ENCODE data around the gene CACNA2D3.

CACNA2D3 gene

GRCh38 chr3:54847361-54847760 is 725.0 kb downstream of the CACNA2D3 start:
- no peak for DNase-seq (ENCODE audit: low read depth in 2 of 2)

GRCh38 chr3:54849360-54849759 is 727.0 kb downstream of the CACNA2D3 start:
- DNase-seq (ENCODE audit: low read depth in 2 of 2) = no peak

DNA sequence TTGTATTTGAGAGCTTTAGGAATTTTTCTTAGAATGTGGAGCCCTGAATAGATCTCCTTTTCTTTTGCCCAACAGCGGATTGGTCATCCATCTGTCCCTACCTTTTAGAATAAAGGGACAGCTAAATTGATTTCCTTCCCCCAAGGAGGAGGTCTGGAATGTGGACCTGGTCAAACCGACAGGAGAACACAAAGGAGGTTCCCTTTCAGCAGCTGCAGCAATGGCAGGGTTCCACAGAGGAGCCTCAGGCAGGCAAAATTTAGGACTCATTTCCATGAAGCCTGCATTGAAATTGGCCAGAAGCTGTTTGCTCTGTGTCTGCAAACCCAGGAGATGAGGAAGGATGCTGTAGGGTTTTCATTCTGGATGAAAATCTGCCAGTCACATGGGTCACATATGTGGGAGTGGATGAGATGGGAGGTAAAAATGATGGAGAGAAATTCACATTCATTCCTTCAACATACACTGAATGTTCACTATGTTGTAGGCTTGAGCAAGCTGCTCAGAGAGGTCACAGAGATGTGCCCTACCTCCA is 728.2 kb downstream of the CACNA2D3 start:
- DNase-seq (ENCODE audit: low read depth in 2 of 2) = no peak

DNA sequence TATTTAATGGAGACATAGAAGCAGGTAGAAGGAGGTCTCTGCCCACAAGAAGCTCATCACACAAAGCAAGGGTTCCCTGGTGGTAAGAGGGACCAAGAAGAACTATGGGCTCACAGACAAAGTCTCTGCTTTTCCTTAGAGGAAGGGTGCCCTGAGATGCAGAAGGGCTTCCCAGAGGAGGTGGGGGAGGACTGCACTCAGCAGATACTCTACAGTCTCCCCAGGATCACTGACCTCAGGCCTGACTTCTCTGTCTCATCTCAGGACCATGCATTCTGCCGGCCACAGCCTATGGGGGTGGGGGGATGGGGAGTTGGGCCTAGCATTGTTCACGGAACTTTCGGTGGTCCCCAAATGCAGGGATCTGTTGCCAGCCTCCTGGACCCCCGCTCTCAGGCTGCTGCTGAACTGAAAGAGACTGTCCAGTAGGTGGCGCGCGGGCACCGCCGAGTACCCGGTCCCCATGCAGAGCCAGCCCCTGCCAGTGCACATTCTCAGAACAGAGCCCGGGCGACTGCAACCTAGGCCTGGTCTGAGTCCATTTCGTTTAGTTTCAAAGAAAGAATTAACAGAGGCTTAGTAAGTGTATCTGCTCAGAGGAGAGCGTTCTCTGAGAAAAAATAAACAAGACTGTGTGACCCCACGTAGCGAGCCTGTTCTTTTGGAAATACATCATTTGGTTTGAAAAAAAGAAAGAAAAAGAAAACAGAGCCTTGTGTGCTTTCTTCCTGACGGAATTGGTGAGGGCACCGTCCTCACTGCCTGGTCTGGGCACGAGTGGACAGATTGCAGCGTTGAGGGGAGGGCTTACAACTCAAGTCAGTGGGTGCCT is 731.4 kb downstream of the CACNA2D3 start:
- no peak for DNase-seq (ENCODE audit: low read depth in 2 of 2)

DNA sequence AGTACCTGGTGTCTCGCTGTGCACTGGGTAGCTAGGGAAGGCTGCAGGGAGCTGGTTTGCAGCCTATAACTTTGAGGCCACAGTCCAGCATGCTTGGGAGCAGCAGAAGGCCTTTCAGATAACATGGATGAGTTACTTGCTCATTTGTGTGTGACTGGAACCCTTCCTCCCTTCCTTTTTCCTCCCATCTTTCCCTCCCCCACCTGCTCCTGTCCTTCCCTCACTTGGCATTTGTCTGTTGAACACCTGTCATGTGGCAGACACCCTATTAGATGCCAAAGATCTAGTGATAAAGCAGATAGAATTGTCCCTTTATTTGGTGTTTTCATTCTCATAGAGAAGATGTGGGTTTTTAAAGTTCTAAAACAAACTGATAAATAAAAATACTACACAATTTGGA is 733.9 kb downstream of the CACNA2D3 start:
- DNase-seq (ENCODE audit: low read depth in 2 of 2) = no peak

GRCh38 chr3:54857343-54857742 is 735.0 kb downstream of the CACNA2D3 start:
- DNase-seq (ENCODE audit: low read depth in 2 of 2) = no peak

DNA sequence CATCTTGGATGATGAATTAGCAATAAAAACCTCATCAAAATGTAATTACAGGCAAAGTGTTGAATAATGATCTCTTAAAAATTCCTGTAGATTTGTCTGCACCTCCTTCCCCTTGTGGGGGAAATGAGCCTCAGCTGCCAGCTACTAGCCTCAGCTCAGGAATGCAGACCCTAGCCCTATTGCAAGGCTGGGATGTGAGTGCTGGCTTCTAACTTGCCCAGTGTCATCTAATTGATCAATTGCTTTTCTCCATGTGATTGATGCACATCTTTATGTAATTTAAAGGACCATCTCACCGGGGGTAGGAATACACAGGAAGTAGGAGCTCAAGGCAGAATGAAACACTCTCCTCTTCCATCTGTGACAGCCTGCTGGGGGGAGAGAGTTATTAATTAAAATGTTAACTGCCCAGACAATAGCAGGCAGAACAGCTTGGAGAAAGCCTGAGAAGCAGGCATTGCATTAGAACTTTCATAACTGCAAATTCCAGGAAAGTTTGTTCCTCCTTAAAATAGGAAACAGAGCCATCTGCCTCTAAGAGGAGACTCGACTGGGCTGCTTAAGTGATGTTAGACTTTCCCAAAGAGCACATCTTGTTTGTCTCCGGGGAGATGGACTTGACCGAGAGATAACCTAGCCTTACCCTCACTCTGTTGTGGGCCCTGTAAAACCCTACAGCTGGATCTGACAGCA is 735.9 kb downstream of the CACNA2D3 start:
- no peak for DNase-seq (ENCODE audit: low read depth in 2 of 2)

- DNase-seq (ENCODE audit: low read depth in 2 of 2) = no peak
Observed at GRCh38 chr3:54859184-54859583, 736.8 kb downstream of the CACNA2D3 start.

DNA sequence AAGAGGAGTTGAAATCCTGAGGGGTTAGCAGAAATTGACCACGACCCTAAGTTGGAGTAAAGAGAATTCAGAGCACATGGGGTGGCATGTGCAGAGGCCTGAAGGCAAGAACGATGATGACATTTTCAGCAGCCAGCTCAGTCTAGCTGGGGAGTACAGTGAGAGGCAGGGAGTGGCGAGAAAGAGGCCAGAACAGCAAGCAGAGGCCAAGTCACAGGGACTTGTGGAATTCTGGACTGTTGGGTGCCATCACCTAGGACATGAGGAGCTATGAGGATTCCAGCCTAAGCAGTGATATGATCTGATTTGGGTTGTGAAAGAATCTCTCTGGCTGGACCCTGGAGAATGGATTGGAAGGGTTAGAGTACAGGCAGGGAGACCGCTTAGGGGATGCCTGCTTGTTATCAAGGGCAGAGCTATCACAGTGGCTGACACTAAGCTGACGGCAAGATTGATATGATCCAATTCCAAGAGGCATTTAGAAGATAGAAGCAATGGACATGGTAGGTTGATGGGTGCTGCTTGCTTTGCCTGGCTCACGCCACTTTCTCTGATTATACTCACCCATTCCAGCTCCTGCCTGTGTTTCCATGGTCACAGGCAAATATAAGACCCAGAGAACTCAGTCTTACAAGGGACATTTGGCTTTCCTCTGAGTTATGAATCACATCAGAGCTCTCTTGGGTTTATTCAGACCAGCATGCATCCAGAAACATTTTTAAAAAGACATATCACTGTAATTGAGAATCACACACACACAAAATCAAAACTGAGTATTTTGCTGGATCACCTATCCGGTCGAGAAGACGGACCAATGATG is 739.1 kb downstream of the CACNA2D3 start:
- no peak for DNase-seq (ENCODE audit: low read depth in 2 of 2)

- no peak for DNase-seq (ENCODE audit: low read depth in 2 of 2)
Observed at GRCh38 chr3:54862526-54862925, 740.2 kb downstream of the CACNA2D3 start.

DNA sequence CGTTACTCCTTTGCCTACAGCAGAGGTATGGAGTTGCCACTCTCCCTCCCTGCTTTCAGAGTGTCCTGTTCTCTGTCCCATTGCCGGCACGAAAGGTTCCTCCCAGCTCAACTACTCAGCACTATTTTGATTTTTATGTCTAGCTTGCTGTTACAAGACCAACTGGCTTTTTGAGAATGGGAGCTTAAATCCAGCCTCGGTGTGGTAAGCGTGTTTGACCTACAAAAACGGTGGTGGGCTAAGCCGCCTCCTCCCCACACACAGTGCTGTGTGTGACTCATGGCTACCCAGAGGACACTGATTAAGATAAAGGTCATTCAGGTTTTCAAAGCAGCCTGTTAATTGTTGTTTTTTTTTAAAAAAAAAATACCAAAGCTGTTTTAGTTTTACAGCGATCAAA is 741.0 kb downstream of the CACNA2D3 start:
- no peak for DNase-seq (ENCODE audit: low read depth in 2 of 2)

DNA sequence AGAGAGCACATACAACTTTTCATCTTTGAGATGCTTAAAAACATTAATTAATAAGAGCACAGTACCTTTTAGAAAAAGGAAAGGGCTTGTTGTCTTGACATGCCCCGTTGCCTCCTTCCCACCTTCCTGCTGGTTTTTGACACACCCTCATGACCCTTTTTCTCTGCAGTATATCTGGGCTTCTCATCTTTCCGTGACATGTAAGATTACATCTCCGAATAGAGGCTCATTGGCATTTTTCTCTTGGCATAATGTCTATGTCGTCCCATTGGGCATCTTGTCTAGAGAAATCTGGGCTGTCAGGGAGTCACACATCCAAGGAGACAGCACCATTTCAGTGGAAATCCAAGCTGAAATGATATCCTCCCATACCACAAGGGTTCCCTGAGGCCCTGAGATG is 741.4 kb downstream of the CACNA2D3 start:
- DNase-seq (ENCODE audit: low read depth in 2 of 2) = no peak

GRCh38 chr3:54865316-54865715 is 743.0 kb downstream of the CACNA2D3 start:
- DNase-seq (ENCODE audit: low read depth in 2 of 2) = no peak

DNA sequence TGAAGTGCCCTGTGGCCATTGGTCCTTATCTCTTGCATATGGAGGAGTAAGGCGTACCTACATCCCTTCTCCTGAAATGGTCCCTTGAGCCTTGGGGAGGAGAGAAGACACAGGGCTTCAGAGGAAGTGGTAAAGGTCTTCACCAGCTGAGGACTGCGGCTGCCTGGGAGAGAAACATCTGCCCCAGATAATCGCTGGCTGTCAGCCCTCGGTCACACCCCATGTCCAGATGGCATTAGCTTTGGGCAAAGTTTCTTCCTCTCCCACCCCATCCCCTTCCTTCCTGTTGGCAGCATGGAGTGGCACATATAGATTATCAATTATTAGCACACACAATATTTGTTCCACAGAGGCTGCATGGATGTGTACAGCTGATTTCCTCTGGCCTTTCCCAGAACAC is 743.9 kb downstream of the CACNA2D3 start:
- DNase-seq (ENCODE audit: low read depth in 2 of 2) = no peak

DNA sequence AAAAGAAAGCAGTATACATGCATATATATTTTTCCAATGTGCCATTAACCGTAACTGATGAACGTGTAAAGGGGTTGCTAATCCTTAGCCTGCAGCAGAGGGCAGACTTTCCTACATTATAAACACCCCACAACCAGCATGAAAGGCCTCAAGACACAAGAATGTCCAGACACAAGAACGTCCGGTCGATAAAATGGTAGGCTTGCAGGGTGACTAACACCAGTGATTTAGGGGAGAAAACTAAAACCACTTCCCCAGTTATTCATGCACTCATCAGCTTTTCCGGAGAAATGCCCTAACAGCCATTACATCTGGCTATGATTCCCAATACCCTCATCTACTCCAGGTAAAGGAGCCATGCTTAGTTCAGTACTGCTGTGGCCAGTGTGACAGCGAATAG is 748.1 kb downstream of the CACNA2D3 start:
- DNase-seq (ENCODE audit: low read depth in 2 of 2) = no peak

DNA sequence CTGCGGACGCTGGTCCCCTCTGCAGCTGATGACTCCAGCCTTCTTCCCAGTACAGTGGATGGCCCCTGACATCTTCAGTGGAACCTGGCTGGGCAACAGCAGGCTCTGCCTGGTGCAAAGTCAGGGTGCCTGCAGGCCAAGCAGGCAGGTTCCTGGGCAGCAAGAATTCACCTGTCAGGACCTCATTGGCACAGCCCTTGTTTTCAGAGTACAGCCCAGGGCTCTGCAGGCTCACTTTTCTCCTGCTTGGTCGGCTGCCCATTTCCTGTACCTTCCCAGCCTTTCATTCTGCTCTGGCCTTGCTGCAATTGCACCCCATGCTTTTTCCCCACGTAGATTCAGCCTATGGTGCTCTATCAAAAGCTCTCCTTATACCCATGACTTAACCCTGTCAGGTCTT is 749.5 kb downstream of the CACNA2D3 start:
- DNase-seq (ENCODE audit: low read depth in 2 of 2) = no peak

- no peak for DNase-seq (ENCODE audit: low read depth in 2 of 2)
Observed at GRCh38 chr3:54873059-54874010, 751.0 kb downstream of the CACNA2D3 start.

DNA sequence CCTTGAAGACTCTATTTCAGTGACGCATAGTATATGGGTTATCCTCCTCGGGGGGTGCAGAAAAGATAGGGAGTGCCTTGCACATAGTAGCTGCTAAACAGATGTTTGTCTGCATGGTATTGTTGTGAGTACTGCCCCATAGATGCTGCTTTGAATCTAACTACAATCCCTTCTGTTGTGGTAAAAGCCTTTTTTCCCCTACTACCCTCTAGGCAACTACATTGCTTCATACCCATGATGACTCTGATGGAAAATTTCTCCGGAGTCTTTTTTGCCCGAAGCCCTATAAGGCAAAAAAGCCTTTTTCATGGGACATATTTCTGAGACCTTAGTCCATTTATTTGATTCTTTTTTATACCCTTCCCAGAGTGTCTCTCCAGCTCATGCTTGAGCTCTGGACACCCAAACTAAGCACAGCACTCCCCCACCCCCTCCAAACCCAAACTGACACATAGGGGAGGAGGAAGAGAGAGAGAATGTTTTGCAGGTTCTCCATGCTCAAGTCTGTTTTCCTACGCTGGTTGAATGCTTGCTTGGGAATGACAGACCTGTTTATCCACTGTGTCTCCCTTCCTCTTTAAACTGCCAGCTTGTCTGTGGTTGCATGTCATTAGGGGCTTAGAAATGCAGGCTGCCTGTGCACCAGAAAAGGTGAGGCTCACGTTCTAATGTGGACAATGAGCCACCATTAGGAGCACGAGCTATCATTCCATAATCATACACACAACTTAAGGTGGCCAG is 752.6 kb downstream of the CACNA2D3 start:
- DNase-seq (ENCODE audit: low read depth in 2 of 2) = no peak

GRCh38 chr3:54875596-54876268 is 753.4 kb downstream of the CACNA2D3 start:
- no peak for DNase-seq (ENCODE audit: low read depth in 2 of 2)

- DNase-seq (ENCODE audit: low read depth in 2 of 2) = no peak
Observed at GRCh38 chr3:54876694-54877093, 754.3 kb downstream of the CACNA2D3 start.
